Neural cell (in vitro differentiated cells): ENCODE data around the gene IDH3B.
"Not testable (repeated sequence)": the region's sequence is repeated elsewhere in the genome, so short reads cannot be mapped to it uniquely, and the experiment has no call there.

Source experiments
- EP300 ChIP-seq: fragments of 450-650 bp; conservative IDR thresholded peaks from 2 replicates; pipeline ENCODE4 v1.6.1; 2014; ENCODE audit warnings: antibody characterized with exemption, mild to moderate bottlenecking, moderate library complexity; ENCODE audit not compliant: poor library complexity, severe bottlenecking
- EZH2 ChIP-seq: fragments of 200-600, 300-800 bp; shearing (Covaris generic), sonication (generic); IDR thresholded peaks from 2 replicates; pipeline ENCODE4 v1.6.1; 2014; ENCODE audit warnings: antibody characterized with exemption, low read length, borderline replicate concordance, mild to moderate bottlenecking; ENCODE audit not compliant: insufficient read depth, poor library complexity, severe bottlenecking
- MXI1 ChIP-seq: fragments of 450-650 bp; conservative IDR thresholded peaks from 2 replicates; pipeline ENCODE4 v1.6.1; 2014; ENCODE audit warnings: antibody characterized with exemption, mild to moderate bottlenecking; ENCODE audit not compliant: poor library complexity, severe bottlenecking
- POLR2AphosphoS5 ChIP-seq: IDR thresholded peaks from 2 replicates; pipeline ENCODE4 v1.6.1; 2012
- RAD21 ChIP-seq: fragments of 450-650 bp; conservative IDR thresholded peaks from 2 replicates; pipeline ENCODE4 v1.6.1; 2014; ENCODE audit warnings: antibody characterized with exemption, mild to moderate bottlenecking, moderate library complexity
- SMC3 ChIP-seq: fragments of 450-650 bp; conservative IDR thresholded peaks from 2 replicates; pipeline ENCODE4 v1.6.1; 2014; ENCODE audit warnings: antibody characterized with exemption, mild to moderate bottlenecking, moderate library complexity; ENCODE audit not compliant: poor library complexity
- TAF1 ChIP-seq: IDR thresholded peaks from 2 replicates; pipeline ENCODE4 v1.6.1; 2012; ENCODE audit warnings: low read depth
- TF ChIP-seq, protein P1 (sequence below): fragments of 450-650 bp; IDR thresholded peaks from 2 replicates; pipeline ENCODE4 v1.5.1; 2014; ENCODE audit warnings: antibody characterized with exemption, mild to moderate bottlenecking, moderate library complexity; ENCODE audit not compliant: poor library complexity, severe bottlenecking
- TF ChIP-seq, protein P2 (sequence below): IDR thresholded peaks from 2 replicates; pipeline ENCODE4 v1.6.1; 2012; ENCODE audit warnings: borderline replicate concordance

DNA sequence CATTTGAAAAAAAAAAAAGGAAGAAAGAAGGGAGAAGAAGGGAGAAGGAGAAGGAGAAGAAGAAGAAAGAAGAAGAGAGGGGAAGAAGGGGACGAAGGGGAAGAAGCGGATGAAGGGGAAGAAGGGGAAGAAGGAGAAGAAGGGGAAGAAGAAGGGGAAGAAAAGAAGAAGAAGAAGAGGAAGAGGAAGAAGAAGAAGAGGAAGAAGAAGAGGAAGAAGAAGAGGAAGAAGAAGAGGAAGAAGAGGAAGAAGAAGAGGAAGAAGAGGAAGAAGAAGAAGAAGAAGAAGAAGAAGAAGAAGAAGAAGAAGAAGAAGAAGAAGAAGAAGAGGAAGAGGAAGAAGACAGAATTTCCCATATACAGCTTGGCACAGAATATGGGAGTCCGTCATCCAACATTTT, 18.0 kb upstream of the IDH3B start:
- TF ChIP-seq EZH2, MXI1, POLR2AphosphoS5, EP300, RAD21, TAF1, SMC3: not testable (repeated sequence)
- TF ChIP-seq, protein P1, sequence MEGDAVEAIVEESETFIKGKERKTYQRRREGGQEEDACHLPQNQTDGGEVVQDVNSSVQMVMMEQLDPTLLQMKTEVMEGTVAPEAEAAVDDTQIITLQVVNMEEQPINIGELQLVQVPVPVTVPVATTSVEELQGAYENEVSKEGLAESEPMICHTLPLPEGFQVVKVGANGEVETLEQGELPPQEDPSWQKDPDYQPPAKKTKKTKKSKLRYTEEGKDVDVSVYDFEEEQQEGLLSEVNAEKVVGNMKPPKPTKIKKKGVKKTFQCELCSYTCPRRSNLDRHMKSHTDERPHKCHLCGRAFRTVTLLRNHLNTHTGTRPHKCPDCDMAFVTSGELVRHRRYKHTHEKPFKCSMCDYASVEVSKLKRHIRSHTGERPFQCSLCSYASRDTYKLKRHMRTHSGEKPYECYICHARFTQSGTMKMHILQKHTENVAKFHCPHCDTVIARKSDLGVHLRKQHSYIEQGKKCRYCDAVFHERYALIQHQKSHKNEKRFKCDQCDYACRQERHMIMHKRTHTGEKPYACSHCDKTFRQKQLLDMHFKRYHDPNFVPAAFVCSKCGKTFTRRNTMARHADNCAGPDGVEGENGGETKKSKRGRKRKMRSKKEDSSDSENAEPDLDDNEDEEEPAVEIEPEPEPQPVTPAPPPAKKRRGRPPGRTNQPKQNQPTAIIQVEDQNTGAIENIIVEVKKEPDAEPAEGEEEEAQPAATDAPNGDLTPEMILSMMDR: not testable (repeated sequence)
- TF ChIP-seq, protein P2, sequence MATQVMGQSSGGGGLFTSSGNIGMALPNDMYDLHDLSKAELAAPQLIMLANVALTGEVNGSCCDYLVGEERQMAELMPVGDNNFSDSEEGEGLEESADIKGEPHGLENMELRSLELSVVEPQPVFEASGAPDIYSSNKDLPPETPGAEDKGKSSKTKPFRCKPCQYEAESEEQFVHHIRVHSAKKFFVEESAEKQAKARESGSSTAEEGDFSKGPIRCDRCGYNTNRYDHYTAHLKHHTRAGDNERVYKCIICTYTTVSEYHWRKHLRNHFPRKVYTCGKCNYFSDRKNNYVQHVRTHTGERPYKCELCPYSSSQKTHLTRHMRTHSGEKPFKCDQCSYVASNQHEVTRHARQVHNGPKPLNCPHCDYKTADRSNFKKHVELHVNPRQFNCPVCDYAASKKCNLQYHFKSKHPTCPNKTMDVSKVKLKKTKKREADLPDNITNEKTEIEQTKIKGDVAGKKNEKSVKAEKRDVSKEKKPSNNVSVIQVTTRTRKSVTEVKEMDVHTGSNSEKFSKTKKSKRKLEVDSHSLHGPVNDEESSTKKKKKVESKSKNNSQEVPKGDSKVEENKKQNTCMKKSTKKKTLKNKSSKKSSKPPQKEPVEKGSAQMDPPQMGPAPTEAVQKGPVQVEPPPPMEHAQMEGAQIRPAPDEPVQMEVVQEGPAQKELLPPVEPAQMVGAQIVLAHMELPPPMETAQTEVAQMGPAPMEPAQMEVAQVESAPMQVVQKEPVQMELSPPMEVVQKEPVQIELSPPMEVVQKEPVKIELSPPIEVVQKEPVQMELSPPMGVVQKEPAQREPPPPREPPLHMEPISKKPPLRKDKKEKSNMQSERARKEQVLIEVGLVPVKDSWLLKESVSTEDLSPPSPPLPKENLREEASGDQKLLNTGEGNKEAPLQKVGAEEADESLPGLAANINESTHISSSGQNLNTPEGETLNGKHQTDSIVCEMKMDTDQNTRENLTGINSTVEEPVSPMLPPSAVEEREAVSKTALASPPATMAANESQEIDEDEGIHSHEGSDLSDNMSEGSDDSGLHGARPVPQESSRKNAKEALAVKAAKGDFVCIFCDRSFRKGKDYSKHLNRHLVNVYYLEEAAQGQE: not testable (repeated sequence)
